Measurements from ENCODE around the gene GAGE10.
"Not testable (repeated sequence)": the region's sequence is repeated elsewhere in the genome, so short reads cannot be mapped to it uniquely, and the experiment has no call there.

The GAGE10 gene

DNA sequence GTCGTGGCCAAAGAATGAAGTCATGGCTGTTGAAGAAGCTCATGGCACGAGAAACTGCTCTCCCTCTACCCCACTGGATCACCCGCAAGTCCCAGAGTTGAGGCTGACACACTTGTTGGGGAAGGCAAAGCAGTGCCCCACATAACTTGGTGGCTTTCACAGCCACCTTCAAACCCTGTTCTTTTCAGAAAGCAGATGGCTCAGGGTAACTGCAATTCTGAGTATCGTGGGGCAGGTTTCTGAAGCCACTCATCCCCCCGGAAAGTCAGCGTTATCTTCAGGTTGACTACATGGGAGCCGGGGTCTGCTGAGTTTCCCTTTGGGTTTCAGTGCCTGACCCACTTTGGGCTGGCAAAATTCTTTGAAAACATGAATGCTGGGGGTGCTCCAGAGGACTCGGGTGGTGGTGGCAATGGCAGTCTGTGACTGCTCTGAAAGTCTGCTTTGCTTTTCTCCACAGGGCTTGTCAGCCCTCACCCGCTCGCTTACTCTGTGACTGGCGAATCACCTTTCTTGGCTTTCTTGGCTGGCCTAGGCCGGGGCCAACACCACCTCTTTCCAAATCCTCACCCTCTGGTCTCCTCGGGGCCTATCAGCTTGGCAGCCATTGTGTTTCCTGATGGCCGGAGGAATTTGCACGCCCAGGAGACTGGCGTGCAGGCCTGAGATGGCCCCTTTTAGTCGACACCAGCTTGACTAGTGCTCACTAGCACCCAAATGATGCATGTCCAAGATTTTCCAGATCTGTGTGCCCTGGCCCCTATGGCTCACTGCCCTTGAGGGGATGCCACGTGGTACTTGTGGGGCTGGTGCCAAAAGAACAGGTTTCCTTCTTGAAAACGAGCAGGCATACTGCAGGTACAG lies 26.5 kb upstream of the GAGE10 start:
- DNase-seq: no peak

DNA sequence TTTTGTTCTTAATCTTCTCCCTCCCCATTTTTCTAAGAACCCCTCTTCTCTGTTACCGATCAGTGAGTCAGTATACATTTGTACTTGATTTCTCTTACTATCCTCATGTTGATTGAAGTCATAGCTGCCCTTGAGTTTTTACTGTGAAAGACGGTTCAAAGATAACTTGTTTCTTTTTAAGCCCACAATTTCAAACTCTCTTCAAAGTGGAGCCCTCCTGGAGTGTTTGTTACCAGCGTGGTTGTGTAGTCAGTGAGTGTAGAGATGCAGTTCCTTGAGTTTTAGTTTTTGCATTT lies 26.0 kb upstream of the GAGE10 start:
- no peak for DNase-seq

DNA sequence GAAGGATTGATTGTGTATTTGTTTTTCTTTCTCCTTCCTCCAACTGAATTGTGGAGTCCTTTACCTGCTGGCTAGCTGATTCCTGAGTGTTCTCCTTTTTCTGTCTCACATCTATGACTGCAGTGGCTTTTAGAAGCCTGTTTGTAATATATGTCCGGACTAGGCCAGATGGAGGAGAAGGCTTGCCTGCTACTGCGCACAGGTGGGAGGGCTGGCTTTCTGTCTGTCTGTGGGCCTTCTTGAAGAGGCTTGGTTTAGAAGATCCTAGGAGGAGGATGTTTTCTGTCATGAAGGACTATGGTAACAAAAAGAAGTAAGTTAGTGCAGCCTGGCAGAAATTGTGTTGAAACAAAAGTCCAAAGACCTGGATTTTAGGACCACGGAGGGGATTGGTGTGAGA lies 25.4 kb upstream of the GAGE10 start:
- DNase-seq: no peak

DNA sequence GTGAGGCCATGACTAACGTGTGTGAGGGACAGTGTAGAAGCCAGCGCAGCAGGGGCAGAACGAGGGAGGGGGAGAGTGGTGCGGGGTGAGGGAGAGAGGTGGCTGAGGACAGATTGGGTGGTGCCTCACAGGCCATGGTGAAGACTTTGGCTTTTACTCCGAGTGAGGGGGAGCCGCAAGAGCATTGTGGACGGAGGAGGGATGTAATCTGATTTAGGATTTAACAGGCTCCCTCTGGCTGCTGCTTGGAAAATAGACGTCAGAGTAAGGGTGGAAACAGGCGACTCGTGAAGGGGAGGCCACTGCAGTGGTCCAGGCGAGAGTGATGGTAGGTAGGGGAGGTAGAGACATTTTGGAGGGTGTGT lies 20.8 kb upstream of the GAGE10 start:
- DNase-seq: no peak

DNA sequence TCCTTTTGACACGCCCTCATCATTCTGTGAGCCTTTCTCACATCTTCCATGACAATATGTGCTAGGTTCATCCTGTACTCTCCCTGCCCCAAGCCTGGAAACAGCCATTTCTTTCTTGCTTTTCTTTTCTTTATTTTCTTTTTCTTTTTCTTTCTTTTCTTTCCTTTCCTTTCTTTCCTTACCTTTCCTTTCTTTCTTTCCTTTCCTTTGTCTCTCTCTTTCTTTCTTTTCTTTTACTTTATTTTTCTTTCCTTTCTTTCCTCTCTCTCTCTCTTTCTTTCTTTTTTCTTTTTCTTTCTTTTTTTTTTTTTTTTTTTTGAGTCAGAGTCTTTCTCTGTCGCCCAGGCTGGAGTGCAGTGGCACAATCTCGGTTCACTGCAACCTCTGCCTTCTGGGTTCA lies 19.2 kb upstream of the GAGE10 start:
- no peak for DNase-seq

DNA sequence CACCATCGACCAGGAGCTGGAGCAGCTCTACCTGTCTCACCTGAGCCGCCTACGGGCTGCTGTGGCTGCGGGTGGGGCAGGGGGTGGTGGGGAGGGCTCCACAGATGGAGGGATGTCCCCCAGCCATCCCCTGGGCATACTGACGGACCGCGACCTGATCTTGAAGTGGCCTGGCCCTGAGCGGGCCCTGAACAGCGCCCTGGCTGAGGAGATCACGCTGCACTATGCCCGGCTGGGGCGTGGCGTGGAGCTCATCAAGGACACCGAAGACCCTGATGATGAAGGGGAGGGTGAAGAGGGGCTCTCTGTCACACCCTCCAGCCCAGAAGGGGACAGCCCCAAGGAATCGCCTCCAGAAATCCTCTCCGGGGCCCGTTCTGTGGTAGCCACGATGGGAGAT lies 17.3 kb upstream of the GAGE10 start:
- DNase-seq: no peak

- DNase-seq: no peak
These were observed 16.9 kb upstream of the GAGE10 start for GRCh38 chrX:49286581-49286980.

DNA sequence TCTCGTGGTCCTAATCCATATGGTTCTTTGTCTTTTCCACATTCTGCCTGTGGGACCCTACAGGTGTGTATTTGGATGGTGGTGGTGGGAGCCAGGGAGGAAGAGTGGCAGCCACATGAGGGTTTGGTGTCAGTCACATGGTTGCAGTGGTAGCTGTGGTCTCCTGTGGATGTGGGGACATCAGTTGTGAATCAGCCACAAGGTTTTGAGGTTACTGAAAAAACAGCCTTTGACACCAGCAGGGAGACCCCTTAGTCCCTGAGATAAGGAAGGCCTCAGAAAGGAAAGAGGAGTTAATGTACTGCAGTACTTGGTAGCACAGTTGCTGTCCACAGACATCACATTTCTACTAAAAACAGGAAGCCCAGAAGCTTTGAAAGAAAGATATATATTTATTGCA lies 15.8 kb upstream of the GAGE10 start:
- DNase-seq: no peak

DNA sequence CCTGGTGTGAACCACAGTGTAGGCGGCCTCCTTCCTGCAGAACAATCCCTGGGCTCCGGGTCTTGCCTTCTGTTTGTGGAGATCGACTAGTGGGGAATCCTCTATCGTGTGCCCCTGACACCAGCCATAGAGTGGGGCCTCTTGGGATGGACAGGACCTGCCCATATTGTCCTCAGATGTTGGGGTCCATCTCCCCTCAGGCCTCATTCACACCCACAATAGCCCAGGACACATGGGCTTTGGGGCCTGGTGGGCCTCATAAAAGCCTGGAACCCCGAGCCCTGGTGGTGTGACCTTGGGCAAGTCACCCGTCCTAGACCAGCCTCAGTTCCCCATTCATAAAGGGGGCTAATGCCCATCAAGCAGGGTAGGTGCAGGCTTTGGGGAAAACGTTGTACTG lies 13.2 kb upstream of the GAGE10 start:
- no peak for DNase-seq

- peak; percentile 63 for DNase-seq
These were observed 11.7 kb upstream of the GAGE10 start for GRCh38 chrX:49291615-49292337.

GRCh38 chrX:49292400-49293362 lies 10.8 kb upstream of the GAGE10 start:
- DNase-seq: no peak

DNA sequence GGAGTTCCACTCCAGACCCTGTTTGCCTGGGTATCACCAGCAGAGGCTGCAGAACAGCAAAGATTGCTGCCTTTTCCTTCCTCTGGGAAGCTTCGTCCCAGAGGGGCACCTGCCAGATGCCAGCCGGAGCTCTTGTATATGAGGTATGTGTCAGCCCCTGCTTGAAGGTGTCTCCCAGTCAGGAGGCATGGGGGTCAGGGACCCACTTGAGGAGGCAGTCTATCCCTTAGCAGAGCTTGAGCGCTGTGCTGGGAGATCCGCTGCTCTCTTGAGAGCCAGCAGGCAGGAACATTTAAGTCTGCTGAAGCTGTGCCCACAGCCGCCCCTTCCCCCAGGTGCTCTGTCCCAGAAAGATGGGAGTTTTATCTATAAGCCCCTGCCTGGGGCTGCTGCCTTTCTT lies 4.2 kb upstream of the GAGE10 start:
- DNase-seq: not testable (repeated sequence)

GRCh38 chrX:49300703-49301102 lies 2.7 kb upstream of the GAGE10 start:
- no peak for DNase-seq

DNA sequence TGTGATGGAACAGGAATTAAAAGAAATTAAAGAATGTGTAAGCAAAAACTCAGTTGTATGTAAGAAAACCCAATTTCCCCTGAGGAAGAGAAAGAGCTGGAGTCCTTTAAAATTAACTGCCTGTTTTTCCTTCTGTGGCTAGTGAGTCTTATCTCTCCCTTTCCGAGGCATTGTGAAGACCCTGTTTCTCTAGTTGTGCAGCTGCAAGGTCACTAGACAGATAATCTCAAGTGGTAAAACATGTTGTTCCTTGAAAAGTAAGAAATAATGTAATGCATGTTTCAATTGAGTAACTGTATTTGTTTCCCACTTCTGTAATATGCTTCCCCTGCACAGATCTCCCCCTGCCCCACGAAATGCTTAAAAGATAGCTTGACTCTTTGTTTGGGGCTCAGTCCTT lies 4.3 kb downstream of the GAGE10 start:
- DNase-seq: not testable (repeated sequence)

DNA sequence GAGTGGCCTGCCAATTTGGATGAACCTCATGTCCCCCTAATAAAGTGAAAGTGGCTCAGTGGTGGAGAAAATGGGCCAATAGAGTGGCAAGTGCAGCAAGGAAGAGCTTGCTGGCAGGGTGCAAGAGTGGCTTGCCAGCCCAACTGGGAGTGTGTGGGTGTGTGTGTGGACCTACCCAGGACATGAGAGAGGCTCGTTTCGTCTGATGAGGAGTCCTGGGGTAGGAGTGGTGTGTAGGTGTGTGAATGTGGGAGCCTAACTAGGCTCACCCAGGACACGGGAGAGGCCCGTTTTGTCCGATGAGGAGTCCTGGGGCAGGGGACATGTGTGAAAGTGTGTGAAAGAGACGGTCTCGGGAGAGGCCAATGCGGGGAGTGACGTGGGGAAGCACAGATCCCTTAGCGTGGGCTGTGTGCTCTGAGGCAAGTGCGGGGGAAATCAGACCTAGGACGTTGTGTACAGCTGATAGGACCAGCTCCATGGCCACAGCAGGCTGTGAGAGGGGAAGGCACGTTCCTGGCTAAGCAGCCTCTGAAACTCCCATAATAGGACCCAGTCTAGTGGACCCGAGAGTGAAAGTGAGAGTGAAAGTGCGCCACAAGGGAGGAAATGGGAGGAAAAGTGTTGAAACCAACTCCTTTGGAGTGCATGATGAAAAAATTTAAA lies 5.3 kb downstream of the GAGE10 start:
- no peak for DNase-seq

DNA sequence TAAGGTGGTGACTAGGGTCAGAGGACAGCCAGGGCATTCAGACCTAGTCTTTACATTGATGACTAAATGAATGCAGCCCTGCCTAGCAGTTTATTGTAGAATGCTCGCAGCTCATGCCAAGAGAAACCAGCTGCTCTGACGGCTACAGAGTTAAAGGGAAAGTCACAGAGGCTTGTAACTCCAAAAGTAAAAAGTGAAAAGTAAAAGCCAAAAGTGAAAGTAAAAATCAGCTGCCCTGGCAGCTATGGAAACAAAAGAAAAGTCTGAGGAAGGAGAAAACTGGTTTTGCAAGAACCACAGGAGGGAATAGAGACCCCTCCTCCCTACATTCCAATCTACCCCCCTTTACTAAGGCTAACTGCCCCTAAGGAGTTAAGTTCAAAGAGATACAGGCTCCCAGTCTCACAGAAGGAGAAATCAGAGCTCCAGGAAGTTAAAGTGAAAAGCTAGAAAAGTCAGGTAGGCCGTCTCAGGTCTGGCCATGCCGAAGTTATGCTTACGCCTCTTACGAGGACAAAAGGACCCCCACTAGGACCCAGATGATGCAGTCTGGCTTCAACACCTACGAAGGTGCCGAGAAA lies 6.0 kb downstream of the GAGE10 start:
- DNase-seq: no peak

GRCh38 chrX:49310371-49310770 lies 6.9 kb downstream of the GAGE10 start:
- no peak for DNase-seq

DNA sequence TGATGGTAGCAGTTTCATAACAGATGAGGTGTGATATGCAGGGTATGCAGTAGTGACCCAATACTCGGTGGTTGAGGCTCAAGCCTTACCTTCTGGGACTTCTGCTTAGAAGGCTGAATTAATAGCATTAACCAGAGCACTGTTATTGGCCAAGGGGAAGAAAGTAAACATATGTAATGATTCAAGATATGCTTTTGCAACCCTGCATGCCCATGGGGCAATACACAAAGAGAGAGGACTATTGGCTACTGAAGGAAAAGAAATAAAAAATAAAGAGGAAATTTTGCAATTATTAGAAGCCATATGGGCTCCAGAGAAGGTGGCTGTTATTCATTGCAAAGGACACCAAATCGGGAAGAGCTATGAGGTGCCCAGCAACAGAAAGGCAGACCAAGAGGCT lies 8.7 kb downstream of the GAGE10 start:
- no peak for DNase-seq

DNA sequence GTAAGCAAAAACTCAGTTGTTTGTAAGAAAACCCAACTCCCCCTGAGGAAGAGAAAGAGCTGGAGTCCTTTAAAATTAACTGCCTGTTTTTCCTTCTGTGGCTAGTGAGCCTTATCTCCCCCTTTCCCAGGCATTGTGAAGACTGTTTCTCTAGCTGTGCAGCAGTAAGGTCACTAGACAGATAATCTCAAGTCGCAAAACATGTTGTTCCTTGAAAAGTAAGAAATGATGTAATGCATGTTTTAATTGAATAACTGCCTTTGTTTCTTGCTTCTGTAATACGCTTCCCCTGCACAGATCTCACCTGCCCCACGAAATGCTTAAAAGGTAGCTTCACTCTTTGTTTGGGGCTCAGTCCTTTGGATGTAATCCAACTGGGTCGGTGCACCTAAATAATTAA lies 12.6 kb downstream of the GAGE10 start:
- DNase-seq: no peak

DNA sequence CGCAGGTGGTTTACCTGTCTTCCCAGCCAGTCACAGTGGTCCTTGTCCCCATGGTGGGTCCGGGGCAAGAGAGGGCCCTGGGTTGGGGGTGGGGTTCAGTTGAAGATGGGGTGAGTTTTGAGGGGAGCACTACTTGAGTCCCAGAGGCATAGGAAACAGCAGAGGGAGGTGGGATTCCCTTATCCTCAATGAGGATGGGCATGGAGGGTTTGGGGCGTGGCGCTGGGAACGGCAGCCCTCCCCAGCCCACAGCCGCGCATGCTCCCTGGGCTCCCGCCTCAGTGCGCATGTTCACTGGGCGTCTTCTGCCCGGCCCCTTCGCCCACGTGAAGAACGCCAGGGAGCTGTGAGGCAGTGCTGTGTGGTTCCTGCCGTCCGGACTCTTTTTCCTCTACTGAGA lies 18.3 kb downstream of the GAGE10 start, which contains the start of gene GAGE12J:
TSS of gene GAGE12J (plus strand) at position 301 of the 400 bp plus-strand sequence. CDS start 1,157 bp downstream, outside the sequence.
- DNase-seq: not testable (repeated sequence)

DNA sequence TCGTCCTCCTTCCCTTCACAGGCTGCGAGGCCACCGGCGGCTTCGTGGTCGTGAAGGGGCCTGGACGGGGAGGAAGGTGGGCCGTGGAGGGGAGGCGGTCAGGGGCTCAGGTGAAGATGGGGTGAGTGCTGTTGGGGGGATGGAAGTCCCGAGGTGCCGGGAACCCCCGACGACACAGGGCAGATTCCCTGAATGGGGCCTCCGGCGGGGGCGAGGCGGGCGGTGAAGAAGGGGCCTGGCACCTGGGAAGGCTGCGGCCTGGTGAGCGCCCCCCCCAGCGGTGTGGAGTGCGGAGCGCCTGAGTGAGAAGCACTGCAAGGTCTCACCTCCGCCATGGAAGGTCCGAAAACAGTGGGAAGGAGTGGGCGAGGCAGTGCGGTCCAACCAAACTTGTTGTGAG lies 18.8 kb downstream of the GAGE10 start:
- DNase-seq: not testable (repeated sequence)

DNA sequence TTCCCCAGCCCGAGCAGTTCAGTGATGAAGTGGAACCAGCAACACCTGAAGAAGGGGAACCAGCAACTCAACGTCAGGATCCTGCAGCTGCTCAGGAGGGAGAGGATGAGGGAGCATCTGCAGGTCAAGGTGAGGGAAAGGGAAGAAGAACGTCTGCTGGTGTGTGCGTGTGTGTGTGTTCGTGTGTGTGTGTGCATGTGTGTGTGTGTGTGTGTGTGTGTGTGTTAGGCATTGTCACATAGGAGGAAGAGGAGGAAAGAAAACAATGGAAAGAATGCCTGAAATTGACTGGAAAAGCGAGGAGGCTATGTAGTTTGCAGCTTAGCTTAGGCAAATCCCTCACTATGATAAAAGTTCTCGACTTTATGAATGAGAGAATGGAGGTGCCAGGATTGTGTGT lies 20.3 kb downstream of the GAGE10 start:
- DNase-seq: not testable (repeated sequence)

Measured in right forelimb (tissue), 1 donor.